Panc1 (cell line): ENCODE measurements around the gene MYO1E. TPM values are rescaled to one million over a fixed set of nuclear protein-coding genes. Genes with fewer than 3 reads are reported as not detected.

Experiments
- ATAC-seq: fragments of 200-7000 bp; cut with Tn5 transposase; 2 replicates; pipeline ENCODE4 v1.9.1; 2020; ENCODE audit warnings: mild to moderate bottlenecking, moderate library complexity
- BruUV-seq: library from RNA; stranded (reverse); fragments of 400-500 nt; replicated peaks from 2 replicates; lab custom pipeline; 2021; lab: Mats Ljungman, UMichigan
- CTCF ChIA-PET: fragments of 300-600 bp; sonication (Branson Sonifier 250); formaldehyde crosslinking; loops from one replicate; lab custom pipeline; 2022; ENCODE audit warnings: antibody characterized with exemption; lab: Charles Lee
- POLR2A ChIA-PET: fragments of 300-600 bp; sonication (Branson Sonifier 250); formaldehyde crosslinking; loops from one replicate; lab custom pipeline; 2022; ENCODE audit warnings: antibody characterized with exemption; lab: Charles Lee
- DNase-seq: peaks from one replicate; pipeline ENCODE4 v3.0.0-alpha.2; 2010; ENCODE audit warnings: low read depth, low spot score
- H3K27ac ChIP-seq: 2 replicates; pipeline ENCODE4 v1.5.1; 2011; ENCODE audit warnings: mild to moderate bottlenecking, low read length, inconsistent platforms
- H3K27me3 ChIP-seq: fragments of 200-500 bp; sonication (Bioruptor generic); 2 replicates; pipeline ENCODE4 v1.6.0; 2014; ENCODE audit warnings: low read length, inconsistent platforms; ENCODE audit not compliant: control insufficient read depth, insufficient read depth
- H3K36me3 ChIP-seq: fragments of 200-500 bp; sonication (Bioruptor generic); 2 replicates; pipeline ENCODE4 v1.5.1; 2014; ENCODE audit warnings: inconsistent platforms, mild to moderate bottlenecking, low read length, moderate library complexity; ENCODE audit not compliant: control insufficient read depth, insufficient read depth
- H3K4me1 ChIP-seq: 2 replicates; pipeline ENCODE4 v1.5.1; 2011; ENCODE audit warnings: inconsistent platforms, mild to moderate bottlenecking, low read length, moderate library complexity; ENCODE audit not compliant: control insufficient read depth, insufficient read depth
- H3K4me3 ChIP-seq, 2 experiments: 2 replicates each; pipeline ENCODE4 v1.5.1; 2011 to 2012; ENCODE audit warnings: low read depth in 2 of 2, low read length in 2 of 2, mild to moderate bottlenecking in 2 of 2, inconsistent platforms in 1 of 2, moderate library complexity in 1 of 2
- H3K9me3 ChIP-seq: fragments of 200-500 bp; sonication (Bioruptor generic); 2 replicates; pipeline ENCODE4 v1.5.1; 2014; ENCODE audit warnings: low read depth, mild to moderate bottlenecking, inconsistent platforms, low read length, moderate library complexity; ENCODE audit not compliant: control insufficient read depth, insufficient read depth
- POLR2AphosphoS5 ChIP-seq: IDR thresholded peaks from 2 replicates; pipeline ENCODE4 v1.6.1; 2012; ENCODE audit warnings: mild to moderate bottlenecking, low read depth, low read length, moderate library complexity
- SIN3A ChIP-seq: IDR thresholded peaks from 2 replicates; pipeline ENCODE4 v1.6.1; 2012; ENCODE audit warnings: low read depth, mild to moderate bottlenecking, low read length, moderate library complexity, borderline replicate concordance; ENCODE audit not compliant: insufficient read depth
- TCF7L2 ChIP-seq: IDR thresholded peaks from 2 replicates; pipeline ENCODE4 v1.6.1; 2011; ENCODE audit warnings: mild to moderate bottlenecking, low read depth, low read length, inconsistent platforms
- in situ Hi-C: cut with HindIII; loops from 2 replicates; pipeline ENCODE4 v1.10.0; 2016; ENCODE audit warnings: low sequenced_read_pairs, low pct_unique_long_range_greater_than_20kb
- intact Hi-C: fragments of 100-400 bp; cut with micrococcal nuclease; formaldehyde crosslinking; loops from one replicate; pipeline ENCODE4 v1.10.0; 2022; ENCODE audit not compliant: unreplicated experiment
- total RNA-seq: library from RNA; stranded (reverse); gene quantifications from one replicate; pipeline ENCODE4 v1.2.1, GENCODE V29; 2021; ENCODE audit not compliant: unreplicated experiment
- TF ChIP-seq, protein P1 (sequence below): fragments of 450-650 bp; IDR thresholded peaks from 2 replicates; pipeline ENCODE4 v1.5.1; 2017; ENCODE audit warnings: mild to moderate bottlenecking
- TF ChIP-seq, protein P2 (sequence below), 2 experiments: IDR thresholded peaks; 2 replicates each; pipeline ENCODE4 v1.6.1; 2011 to 2012; ENCODE audit warnings: low read depth in 2 of 2, control low read depth in 1 of 2, low read length in 1 of 2, mild to moderate bottlenecking in 1 of 2, moderate library complexity in 1 of 2; ENCODE audit not compliant: insufficient read depth in 1 of 2

MYO1E gene
- total RNA-seq, 1 experiment from 2014 or later = 161 TPM

DNA sequence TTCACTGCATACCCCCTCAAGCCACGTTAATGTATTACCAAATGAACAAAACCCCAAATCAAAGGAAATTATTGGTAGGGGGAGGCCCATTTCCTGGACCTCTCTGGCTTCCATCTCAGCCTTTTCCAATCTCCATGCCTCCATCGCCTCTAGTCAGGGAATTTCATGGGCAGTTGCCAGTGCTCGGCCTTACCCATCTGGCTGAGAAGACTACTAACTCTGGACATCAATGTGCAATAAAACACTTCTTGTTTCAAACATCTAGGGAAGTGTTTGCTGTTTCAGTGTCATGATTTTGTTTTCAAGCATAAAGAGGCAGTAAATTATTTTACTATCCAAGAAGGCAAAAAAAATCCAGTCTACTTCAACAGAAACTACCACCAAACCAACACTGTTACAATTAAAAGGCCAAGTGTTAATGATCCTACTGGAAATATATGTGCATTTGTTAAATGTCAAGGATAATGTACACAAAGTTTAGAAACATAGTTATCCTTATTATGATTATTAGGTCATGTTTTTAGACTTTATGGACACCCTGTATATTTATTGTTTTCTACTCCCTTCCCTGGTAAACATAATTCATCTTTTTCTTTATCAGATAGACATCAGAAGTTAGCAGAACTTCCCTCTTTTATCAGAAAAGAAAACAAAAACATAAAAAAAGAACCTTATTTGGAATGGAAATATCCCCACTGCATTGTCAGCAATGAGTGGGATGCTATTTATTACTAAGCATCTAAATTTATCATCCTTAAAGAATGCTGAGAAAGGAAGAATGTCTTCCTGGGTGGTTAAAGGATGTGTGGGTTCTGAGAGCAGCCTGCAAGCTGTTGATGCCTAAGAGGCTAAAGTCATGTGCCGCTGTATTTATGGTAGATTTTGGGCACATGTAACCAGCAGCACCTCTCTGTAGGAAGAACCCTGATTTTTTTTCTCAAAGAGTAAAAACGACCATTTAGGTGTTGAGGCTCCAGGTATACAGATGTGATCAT, 150.9 kb downstream of the MYO1E start:
- Histone ChIP-seq H3K36me3 (peaks cover 9% of the 10 kb centered on the region; the same call in 1 of the 2 replicates), H3K4me1 (no peaks in the 10 kb centered on the region), H3K27ac (no peak overlapping the region), H3K9me3 (no peaks in the 10 kb centered on the region), H3K27me3 (no peaks in the 10 kb centered on the region), H3K4me3 (no peak overlapping the region)
- intact Hi-C loops (no loop called here), in situ Hi-C loops (no loop called here)
- no peak for TF ChIP-seq POLR2AphosphoS5
- TF ChIP-seq TCF7L2 = no peak
- TF ChIP-seq SIN3A = no peak
- TF ChIP-seq, protein P1, sequence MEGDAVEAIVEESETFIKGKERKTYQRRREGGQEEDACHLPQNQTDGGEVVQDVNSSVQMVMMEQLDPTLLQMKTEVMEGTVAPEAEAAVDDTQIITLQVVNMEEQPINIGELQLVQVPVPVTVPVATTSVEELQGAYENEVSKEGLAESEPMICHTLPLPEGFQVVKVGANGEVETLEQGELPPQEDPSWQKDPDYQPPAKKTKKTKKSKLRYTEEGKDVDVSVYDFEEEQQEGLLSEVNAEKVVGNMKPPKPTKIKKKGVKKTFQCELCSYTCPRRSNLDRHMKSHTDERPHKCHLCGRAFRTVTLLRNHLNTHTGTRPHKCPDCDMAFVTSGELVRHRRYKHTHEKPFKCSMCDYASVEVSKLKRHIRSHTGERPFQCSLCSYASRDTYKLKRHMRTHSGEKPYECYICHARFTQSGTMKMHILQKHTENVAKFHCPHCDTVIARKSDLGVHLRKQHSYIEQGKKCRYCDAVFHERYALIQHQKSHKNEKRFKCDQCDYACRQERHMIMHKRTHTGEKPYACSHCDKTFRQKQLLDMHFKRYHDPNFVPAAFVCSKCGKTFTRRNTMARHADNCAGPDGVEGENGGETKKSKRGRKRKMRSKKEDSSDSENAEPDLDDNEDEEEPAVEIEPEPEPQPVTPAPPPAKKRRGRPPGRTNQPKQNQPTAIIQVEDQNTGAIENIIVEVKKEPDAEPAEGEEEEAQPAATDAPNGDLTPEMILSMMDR = no peak
- TF ChIP-seq, protein P2, sequence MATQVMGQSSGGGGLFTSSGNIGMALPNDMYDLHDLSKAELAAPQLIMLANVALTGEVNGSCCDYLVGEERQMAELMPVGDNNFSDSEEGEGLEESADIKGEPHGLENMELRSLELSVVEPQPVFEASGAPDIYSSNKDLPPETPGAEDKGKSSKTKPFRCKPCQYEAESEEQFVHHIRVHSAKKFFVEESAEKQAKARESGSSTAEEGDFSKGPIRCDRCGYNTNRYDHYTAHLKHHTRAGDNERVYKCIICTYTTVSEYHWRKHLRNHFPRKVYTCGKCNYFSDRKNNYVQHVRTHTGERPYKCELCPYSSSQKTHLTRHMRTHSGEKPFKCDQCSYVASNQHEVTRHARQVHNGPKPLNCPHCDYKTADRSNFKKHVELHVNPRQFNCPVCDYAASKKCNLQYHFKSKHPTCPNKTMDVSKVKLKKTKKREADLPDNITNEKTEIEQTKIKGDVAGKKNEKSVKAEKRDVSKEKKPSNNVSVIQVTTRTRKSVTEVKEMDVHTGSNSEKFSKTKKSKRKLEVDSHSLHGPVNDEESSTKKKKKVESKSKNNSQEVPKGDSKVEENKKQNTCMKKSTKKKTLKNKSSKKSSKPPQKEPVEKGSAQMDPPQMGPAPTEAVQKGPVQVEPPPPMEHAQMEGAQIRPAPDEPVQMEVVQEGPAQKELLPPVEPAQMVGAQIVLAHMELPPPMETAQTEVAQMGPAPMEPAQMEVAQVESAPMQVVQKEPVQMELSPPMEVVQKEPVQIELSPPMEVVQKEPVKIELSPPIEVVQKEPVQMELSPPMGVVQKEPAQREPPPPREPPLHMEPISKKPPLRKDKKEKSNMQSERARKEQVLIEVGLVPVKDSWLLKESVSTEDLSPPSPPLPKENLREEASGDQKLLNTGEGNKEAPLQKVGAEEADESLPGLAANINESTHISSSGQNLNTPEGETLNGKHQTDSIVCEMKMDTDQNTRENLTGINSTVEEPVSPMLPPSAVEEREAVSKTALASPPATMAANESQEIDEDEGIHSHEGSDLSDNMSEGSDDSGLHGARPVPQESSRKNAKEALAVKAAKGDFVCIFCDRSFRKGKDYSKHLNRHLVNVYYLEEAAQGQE (IDR thresholded peaks at IDR 0.05; ENCODE audit: insufficient read depth in 1 of 2, low read depth in 2 of 2, low read length in 1 of 2) = no peak
- ChIA-PET CTCF (no interaction called here), POLR2A (no interaction called here)
- DNase-seq (no peak), ATAC-seq (no peak)
- BruUV-seq = no TSS peak

DNA sequence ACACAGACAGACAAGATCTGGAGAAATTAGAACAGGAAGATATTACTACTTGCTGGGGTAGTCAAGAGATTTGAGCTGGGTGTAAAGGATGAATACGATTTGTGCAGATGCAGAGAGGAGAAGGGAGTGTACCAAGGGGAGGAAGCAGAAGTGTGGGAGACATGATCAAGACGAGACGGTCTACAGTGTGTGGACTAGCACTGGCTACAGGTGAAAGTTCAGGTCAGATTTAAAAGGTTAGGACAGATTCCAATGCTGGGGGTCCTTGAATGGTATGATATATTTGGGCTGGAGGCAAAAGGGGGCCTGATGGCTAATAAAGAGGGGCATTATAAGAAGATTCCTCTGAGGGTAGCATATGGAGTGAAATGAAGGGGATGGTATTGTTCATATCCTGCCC, 154.0 kb downstream of the MYO1E start:
- no peak overlapping the region for H3K27ac ChIP-seq
- H3K36me3 ChIP-seq = peaks cover 14% of the 10 kb centered on the region
- ChIA-PET CTCF (no interaction called here), POLR2A (no interaction called here)
- H3K4me1 ChIP-seq = no peaks in the 10 kb centered on the region
- ATAC-seq (no peak), DNase-seq (no peak)
- no peak overlapping the region for H3K4me3 ChIP-seq
- TF ChIP-seq SIN3A (no peak), POLR2AphosphoS5 (no peak), TCF7L2 (no peak)
- TF ChIP-seq, protein P1 = no peak
- TF ChIP-seq, protein P2 (IDR thresholded peaks at IDR 0.05; ENCODE audit: insufficient read depth in 1 of 2, low read depth in 2 of 2, low read length in 1 of 2) = no peak
- H3K27me3 ChIP-seq = no peaks in the 10 kb centered on the region
- no peaks in the 10 kb centered on the region for H3K9me3 ChIP-seq
- intact Hi-C loops = no loop called here
- in situ Hi-C loops = no loop called here
- no TSS peak for BruUV-seq
